ENCODE measurements around the gene PATL1. TPM values are rescaled to one million over a fixed set of nuclear protein-coding genes. Genes with fewer than 3 reads are reported as not detected.

The PATL1 gene, protein sequence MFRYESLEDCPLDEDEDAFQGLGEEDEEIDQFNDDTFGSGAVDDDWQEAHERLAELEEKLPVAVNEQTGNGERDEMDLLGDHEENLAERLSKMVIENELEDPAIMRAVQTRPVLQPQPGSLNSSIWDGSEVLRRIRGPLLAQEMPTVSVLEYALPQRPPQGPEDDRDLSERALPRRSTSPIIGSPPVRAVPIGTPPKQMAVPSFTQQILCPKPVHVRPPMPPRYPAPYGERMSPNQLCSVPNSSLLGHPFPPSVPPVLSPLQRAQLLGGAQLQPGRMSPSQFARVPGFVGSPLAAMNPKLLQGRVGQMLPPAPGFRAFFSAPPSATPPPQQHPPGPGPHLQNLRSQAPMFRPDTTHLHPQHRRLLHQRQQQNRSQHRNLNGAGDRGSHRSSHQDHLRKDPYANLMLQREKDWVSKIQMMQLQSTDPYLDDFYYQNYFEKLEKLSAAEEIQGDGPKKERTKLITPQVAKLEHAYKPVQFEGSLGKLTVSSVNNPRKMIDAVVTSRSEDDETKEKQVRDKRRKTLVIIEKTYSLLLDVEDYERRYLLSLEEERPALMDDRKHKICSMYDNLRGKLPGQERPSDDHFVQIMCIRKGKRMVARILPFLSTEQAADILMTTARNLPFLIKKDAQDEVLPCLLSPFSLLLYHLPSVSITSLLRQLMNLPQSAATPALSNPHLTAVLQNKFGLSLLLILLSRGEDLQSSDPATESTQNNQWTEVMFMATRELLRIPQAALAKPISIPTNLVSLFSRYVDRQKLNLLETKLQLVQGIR
- polyA plus RNA-seq: 10 to 100 TPM in 1 of 2 donors, 1 to 10 TPM in 1; 7.3 to 12.6 TPM

DNA sequence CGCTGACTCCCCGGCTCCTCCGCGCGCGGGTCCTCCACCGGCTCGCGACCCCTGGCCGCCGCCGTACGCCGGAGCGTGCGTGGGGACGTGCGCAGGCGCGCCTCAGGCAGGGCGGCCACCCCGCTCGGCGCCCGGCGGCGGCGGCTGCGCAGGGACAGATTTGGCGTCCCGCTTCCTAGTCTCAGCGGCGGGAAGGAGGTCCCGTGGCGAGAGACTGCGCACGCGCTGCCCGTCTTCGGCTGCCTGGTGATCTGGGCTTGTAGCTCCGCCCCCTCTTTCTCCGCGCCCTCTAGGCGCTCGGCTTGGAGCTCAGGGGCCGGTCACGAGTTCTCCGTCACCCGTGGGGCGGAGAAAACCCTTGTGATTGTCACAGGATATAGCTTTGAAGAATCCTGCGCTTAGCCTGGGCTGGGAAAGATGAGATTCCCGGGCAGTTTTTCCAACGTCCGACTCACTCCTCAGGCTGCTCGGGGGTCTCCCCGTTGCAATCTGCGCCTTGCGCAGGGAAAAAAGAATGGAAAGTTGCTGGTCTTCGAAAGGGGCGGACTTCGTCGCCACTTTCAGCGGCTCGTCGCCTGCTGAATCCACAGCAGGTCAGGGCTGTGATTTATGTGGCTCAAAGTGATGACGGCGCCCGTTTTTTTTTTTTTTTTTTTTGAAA is at the start of gene PATL1:
Gene PATL1 (minus strand): TSS at position 88 of the 661 bp plus-strand sequence. CDS start 142 bp downstream, outside the sequence.
- H3K27me3 ChIP-seq (ENCODE audit: control insufficient read depth in 1 of 2, insufficient read depth in 2 of 2, low read length in 2 of 2): no peaks in the 10 kb centered on the region
- peak within 1 kb of the TSS; percentile 99 to 100 for H3K27ac ChIP-seq (ENCODE audit: low read depth in 2 of 2, low read length in 1 of 2)
- H3K9me3 ChIP-seq (ENCODE audit: control insufficient read depth in 2 of 2, insufficient read depth in 1 of 2, low read depth in 1 of 2, low read length in 1 of 2): no peaks in the 10 kb centered on the region
- 0% methylated on average over 39 to 68 of the region's 68 CpGs for WGBS, 2 donors
- H3K36me3 ChIP-seq (ENCODE audit: control insufficient read depth in 2 of 2, insufficient read depth in 2 of 2, low read length in 1 of 2): peaks cover 0 to 5% of the 10 kb centered on the region in 2 donors
- H3K4me3 ChIP-seq (ENCODE audit: low read depth in 1 of 2, low read length in 2 of 2): peak within 1 kb of the TSS; percentile 78 to 93
- H3K4me1 ChIP-seq (ENCODE audit: control insufficient read depth in 2 of 2, insufficient read depth in 2 of 2, low read length in 1 of 2): no peaks in the 10 kb centered on the region

DNA sequence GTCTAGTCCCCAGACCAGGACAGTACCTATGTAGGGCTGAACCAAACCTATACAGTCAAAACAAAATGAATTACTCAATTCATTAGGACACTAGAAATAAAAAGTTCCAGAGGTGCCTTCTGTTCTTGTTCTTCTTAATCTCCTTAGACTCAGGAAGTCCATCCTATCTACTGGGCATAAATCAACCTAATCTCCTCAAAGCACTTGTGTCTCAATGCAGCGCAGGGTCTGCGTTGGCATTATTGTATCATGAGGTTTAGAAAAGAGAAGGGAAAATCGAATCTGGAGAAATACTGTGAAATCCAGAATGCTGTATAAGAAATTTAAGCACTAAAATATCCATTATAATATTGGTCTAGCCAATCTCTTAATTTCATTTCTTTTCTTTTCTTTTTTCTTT is 47.2 kb upstream of the PATL1 start:
- H3K4me1 ChIP-seq (ENCODE audit: control insufficient read depth in 2 of 2, insufficient read depth in 2 of 2, low read length in 1 of 2): no peaks in the 10 kb centered on the region

DNA sequence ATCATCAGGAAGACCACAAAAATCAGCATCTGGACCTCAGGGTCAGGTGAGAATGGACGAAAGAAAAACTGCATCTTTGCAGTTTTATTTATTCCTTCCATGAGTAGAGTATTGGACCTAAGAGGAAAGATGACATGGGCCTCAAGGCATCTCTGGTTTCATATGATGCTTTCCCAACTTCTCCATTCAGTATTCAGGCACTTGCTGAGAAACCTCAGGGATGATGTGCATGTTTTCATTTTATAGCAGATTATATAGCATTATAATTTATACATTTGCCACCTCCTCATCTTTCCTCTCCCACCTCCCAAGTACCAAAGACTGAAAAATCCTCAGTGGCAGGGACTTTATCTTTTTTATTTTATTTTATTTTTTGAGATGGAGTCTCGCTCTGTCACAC is 44.9 kb upstream of the PATL1 start, which contains the start of gene OR10V1:
Gene OR10V1 (minus strand): TSS at position 101 of the 400 bp plus-strand sequence. CDS start 0 bp downstream, at position 101.
- H3K27ac ChIP-seq (ENCODE audit: low read depth in 2 of 2, low read length in 1 of 2): no peak within 1 kb of the TSS
- no peak within 1 kb of the TSS for H3K4me3 ChIP-seq (ENCODE audit: low read depth in 1 of 2, low read length in 2 of 2)
- H3K36me3 ChIP-seq (ENCODE audit: control insufficient read depth in 2 of 2, insufficient read depth in 2 of 2, low read length in 1 of 2): no peaks in the 10 kb centered on the region
- H3K27me3 ChIP-seq (ENCODE audit: control insufficient read depth in 1 of 2, insufficient read depth in 2 of 2, low read length in 2 of 2): no peaks in the 10 kb centered on the region
- WGBS, 2 donors: 81 to 95% methylated on average over 2 of the region's 2 CpGs
- no peaks in the 10 kb centered on the region for H3K9me3 ChIP-seq (ENCODE audit: control insufficient read depth in 2 of 2, insufficient read depth in 1 of 2, low read depth in 1 of 2, low read length in 1 of 2)
- no peaks in the 10 kb centered on the region for H3K4me1 ChIP-seq (ENCODE audit: control insufficient read depth in 2 of 2, insufficient read depth in 2 of 2, low read length in 1 of 2)

More for the DNA sequence above, 47.2 kb upstream of the PATL1 start:
- 71 to 76% methylated on average over 3 of the region's 3 CpGs for WGBS, 2 donors
- Histone ChIP-seq H3K9me3 (ENCODE audit: control insufficient read depth in 2 of 2, insufficient read depth in 1 of 2, low read depth in 1 of 2, low read length in 1 of 2) (no peaks in the 10 kb centered on the region), H3K36me3 (ENCODE audit: control insufficient read depth in 2 of 2, insufficient read depth in 2 of 2, low read length in 1 of 2) (no peaks in the 10 kb centered on the region), H3K4me3 (ENCODE audit: low read depth in 1 of 2, low read length in 2 of 2) (no peak overlapping the region), H3K27ac (ENCODE audit: low read depth in 2 of 2, low read length in 1 of 2) (no peak overlapping the region), H3K27me3 (ENCODE audit: control insufficient read depth in 1 of 2, insufficient read depth in 2 of 2, low read length in 2 of 2) (no peaks in the 10 kb centered on the region)

DNA sequence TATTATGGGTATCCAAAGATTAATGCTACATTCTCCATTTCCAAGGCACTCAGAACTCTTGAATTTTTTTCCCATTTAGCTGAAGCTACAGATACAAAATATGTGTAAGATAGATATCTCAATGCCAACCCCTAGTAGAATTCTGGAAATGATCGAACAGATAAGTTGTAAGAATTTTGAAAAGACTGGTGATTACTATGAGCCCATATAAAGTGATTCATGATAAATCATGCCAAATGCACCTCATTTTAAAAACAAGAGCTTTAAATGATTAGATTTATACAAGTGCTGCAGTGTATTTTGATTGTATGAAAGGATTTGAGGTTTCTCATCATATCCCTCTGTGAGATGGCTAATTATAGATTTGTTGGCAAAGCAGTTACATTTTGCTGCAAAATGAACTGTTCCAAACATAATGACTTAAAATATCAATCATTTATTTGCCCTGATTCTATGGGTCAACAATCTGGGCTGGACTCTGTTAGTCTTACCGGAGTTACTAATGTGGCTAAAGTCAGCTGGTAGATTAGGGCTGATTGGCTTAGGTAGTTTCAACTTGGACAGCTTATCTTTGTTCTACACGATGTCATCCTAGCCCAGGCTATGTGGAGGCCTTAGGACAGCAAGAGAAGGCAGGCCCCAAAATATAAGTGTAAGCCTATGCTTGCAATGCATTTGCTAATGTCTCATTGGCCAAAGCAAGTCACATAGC is 41.5 kb upstream of the PATL1 start:
- H3K4me1 ChIP-seq (ENCODE audit: control insufficient read depth in 2 of 2, insufficient read depth in 2 of 2, low read length in 1 of 2): no peaks in the 10 kb centered on the region
- H3K27me3 ChIP-seq (ENCODE audit: control insufficient read depth in 1 of 2, insufficient read depth in 2 of 2, low read length in 2 of 2): no peaks in the 10 kb centered on the region
- H3K9me3 ChIP-seq (ENCODE audit: control insufficient read depth in 2 of 2, insufficient read depth in 1 of 2, low read depth in 1 of 2, low read length in 1 of 2): no peaks in the 10 kb centered on the region
- no peak overlapping the region for H3K27ac ChIP-seq (ENCODE audit: low read depth in 2 of 2, low read length in 1 of 2)
- no peaks in the 10 kb centered on the region for H3K36me3 ChIP-seq (ENCODE audit: control insufficient read depth in 2 of 2, insufficient read depth in 2 of 2, low read length in 1 of 2)
- WGBS, 2 donors: 50 to 62% methylated on average over 3 of the region's 3 CpGs
- H3K4me3 ChIP-seq (ENCODE audit: low read depth in 1 of 2, low read length in 2 of 2): no peak overlapping the region

DNA sequence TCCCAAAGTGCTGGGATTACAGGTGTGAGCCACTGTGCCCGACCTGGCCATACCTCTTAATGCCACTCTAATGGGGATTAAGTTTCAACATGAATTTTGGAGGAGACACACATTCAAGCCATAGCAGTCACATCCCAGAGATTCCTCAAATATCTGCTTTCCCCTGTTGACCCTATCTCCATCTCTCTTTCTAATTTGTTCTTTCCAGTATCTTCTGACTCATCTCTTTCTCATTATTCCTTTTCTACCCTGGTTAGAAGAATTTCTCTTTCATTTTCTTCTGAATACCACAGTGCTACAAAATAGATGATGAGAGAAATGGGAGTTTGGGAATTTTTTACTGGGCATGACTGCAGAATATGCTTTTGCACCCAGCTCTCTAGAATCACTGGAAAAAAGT is 39.7 kb upstream of the PATL1 start:
- no peak overlapping the region for H3K4me3 ChIP-seq (ENCODE audit: low read depth in 1 of 2, low read length in 2 of 2)
- no peaks in the 10 kb centered on the region for H3K9me3 ChIP-seq (ENCODE audit: control insufficient read depth in 2 of 2, insufficient read depth in 1 of 2, low read depth in 1 of 2, low read length in 1 of 2)
- 62 to 63% methylated on average over 1 of the region's 1 CpG for WGBS, 2 donors
- no peak overlapping the region for H3K27ac ChIP-seq (ENCODE audit: low read depth in 2 of 2, low read length in 1 of 2)
- no peaks in the 10 kb centered on the region for H3K27me3 ChIP-seq (ENCODE audit: control insufficient read depth in 1 of 2, insufficient read depth in 2 of 2, low read length in 2 of 2)
- no peaks in the 10 kb centered on the region for H3K4me1 ChIP-seq (ENCODE audit: control insufficient read depth in 2 of 2, insufficient read depth in 2 of 2, low read length in 1 of 2)
- no peaks in the 10 kb centered on the region for H3K36me3 ChIP-seq (ENCODE audit: control insufficient read depth in 2 of 2, insufficient read depth in 2 of 2, low read length in 1 of 2)

DNA sequence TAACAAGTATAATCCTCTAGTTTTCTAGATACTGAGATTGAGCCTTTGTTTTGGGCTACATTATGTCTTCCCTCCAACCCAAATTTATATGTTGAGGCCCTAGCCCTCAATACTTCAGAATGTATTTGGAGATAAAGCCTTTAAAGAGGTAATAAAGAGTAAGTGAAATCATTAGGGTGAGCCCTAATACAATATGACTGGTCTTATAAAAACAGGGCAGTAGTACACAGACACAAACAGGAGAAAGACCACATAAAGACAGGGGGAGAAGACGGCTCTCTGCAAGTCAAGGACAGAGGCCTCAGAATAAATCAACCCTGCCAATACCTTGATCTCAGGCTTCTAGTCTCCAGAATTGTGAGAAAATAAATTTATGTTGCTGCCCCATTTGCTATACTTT is 38.5 kb upstream of the PATL1 start:
- Histone ChIP-seq H3K36me3 (ENCODE audit: control insufficient read depth in 2 of 2, insufficient read depth in 2 of 2, low read length in 1 of 2) (no peaks in the 10 kb centered on the region), H3K4me3 (ENCODE audit: low read depth in 1 of 2, low read length in 2 of 2) (no peak overlapping the region), H3K9me3 (ENCODE audit: control insufficient read depth in 2 of 2, insufficient read depth in 1 of 2, low read depth in 1 of 2, low read length in 1 of 2) (no peaks in the 10 kb centered on the region), H3K27me3 (ENCODE audit: control insufficient read depth in 1 of 2, insufficient read depth in 2 of 2, low read length in 2 of 2) (no peaks in the 10 kb centered on the region), H3K4me1 (ENCODE audit: control insufficient read depth in 2 of 2, insufficient read depth in 2 of 2, low read length in 1 of 2) (no peaks in the 10 kb centered on the region), H3K27ac (ENCODE audit: low read depth in 2 of 2, low read length in 1 of 2) (no peak overlapping the region)
- WGBS, 2 donors: 63 to 80% methylated on average over 1 of the region's 1 CpG

DNA sequence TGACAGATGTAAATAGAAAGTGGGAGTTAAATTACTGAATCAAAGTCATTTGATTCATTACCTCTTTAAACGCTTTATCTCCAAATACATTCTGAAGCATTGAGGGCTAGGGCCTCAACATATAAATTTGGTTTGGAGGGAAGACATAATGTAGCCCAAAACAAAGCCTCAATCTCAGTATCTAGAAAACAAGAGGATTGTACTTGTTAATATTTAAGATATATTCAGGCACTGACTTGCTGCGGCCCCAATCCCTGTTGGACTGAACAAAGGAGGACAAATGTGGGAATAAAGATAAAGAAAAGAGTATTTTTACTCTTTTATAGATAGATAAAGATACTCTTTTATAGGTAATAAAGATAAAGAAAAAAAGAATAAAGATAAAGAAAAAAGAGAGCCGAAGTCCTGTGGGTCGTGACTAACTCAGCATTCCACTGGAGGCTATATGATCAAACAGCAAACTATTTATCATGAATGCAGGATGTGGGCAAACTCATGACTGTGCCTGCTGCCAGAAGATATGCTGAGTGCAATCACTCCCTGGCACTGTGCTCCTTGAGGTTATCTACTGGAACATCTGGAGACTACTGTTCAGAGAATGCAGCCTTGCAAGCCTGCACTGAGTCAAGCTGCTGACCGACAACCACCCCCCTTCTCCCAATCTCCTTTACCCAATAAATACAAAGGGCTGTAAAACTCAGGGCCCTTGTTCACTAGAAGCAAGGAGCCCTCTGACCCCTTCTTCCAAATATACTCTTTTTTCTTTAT is 37.9 kb upstream of the PATL1 start:
- H3K4me1 ChIP-seq (ENCODE audit: control insufficient read depth in 2 of 2, insufficient read depth in 2 of 2, low read length in 1 of 2): no peaks in the 10 kb centered on the region
- no peak overlapping the region for H3K27ac ChIP-seq (ENCODE audit: low read depth in 2 of 2, low read length in 1 of 2)
- H3K9me3 ChIP-seq (ENCODE audit: control insufficient read depth in 2 of 2, insufficient read depth in 1 of 2, low read depth in 1 of 2, low read length in 1 of 2): no peaks in the 10 kb centered on the region
- no peak overlapping the region for H3K4me3 ChIP-seq (ENCODE audit: low read depth in 1 of 2, low read length in 2 of 2)
- H3K27me3 ChIP-seq (ENCODE audit: control insufficient read depth in 1 of 2, insufficient read depth in 2 of 2, low read length in 2 of 2): no peaks in the 10 kb centered on the region
- 67 to 68% methylated on average over 5 of the region's 5 CpGs for WGBS, 2 donors
- H3K36me3 ChIP-seq (ENCODE audit: control insufficient read depth in 2 of 2, insufficient read depth in 2 of 2, low read length in 1 of 2): no peaks in the 10 kb centered on the region

DNA sequence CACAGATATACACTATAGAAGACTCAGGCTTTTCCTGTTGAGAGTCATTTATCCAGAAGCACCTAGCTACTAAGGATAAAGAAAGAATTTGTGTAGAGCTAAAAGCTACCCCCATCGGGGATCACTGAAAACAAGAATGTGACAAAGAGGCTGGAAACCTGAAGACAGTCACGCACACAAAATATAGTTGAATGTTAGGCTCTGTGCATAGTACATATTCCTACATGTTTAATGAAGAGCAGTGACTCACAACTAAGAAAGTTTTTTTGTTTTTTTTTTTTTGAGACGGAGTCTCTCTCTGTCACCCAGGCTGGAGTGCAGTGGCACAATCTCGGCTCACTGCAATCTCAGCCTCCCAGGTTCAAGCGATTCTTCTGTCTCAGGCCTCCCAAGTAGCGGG is 36.5 kb upstream of the PATL1 start:
- WGBS, 2 donors: 89% methylated on average over 6 of the region's 6 CpGs
- no peak overlapping the region for H3K27ac ChIP-seq (ENCODE audit: low read depth in 2 of 2, low read length in 1 of 2)
- no peaks in the 10 kb centered on the region for H3K36me3 ChIP-seq (ENCODE audit: control insufficient read depth in 2 of 2, insufficient read depth in 2 of 2, low read length in 1 of 2)
- no peaks in the 10 kb centered on the region for H3K27me3 ChIP-seq (ENCODE audit: control insufficient read depth in 1 of 2, insufficient read depth in 2 of 2, low read length in 2 of 2)
- no peaks in the 10 kb centered on the region for H3K9me3 ChIP-seq (ENCODE audit: control insufficient read depth in 2 of 2, insufficient read depth in 1 of 2, low read depth in 1 of 2, low read length in 1 of 2)
- no peaks in the 10 kb centered on the region for H3K4me1 ChIP-seq (ENCODE audit: control insufficient read depth in 2 of 2, insufficient read depth in 2 of 2, low read length in 1 of 2)
- no peak overlapping the region for H3K4me3 ChIP-seq (ENCODE audit: low read depth in 1 of 2, low read length in 2 of 2)
